Measurements from ENCODE around the gene GAMT. TPM values are rescaled to one million over a fixed set of nuclear protein-coding genes. Genes with fewer than 3 reads are reported as not detected.

GAMT gene
- total RNA-seq, 3 donors from 2014 or later = 23.6 to 40.0 (median 30.3) TPM

- Histone ChIP-seq H3K9me3 (no peaks in the 10 kb centered on the region), H3K27me3 (no peaks in the 10 kb centered on the region), H3K36me3 (peaks cover 6% of the 10 kb centered on the region)
Observed at GRCh38 chr19:1393841-1394240, 7.5 kb downstream of the GAMT start.

GRCh38 chr19:1392939-1393530 lies 8.3 kb downstream of the GAMT start:
- Histone ChIP-seq H3K27me3 (no peaks in the 10 kb centered on the region), H3K36me3 (peaks cover 6% of the 10 kb centered on the region), H3K27ac (no peak overlapping the region), H3K4me1 (no peaks in the 10 kb centered on the region), H3K4me3 (no peak overlapping the region), H3K9me3 (no peaks in the 10 kb centered on the region)
- no peak for DNase-seq (ENCODE audit: low spot score in 2 of 2)
- TF ChIP-seq POLR2A (IDR thresholded peaks at IDR 0.05) (no peak), POLR2AphosphoS5 (IDR thresholded peaks at IDR 0.05) (no peak), CTCF (IDR thresholded peaks at IDR 0.05) (no peak)
- intact Hi-C loops (cut with DNase I; ENCODE audit: low total_unique reads) = no loop called here

More at GRCh38 chr19:1393841-1394240, 7.5 kb downstream of the GAMT start:
- no peak overlapping the region for H3K4me3 ChIP-seq
- no peak overlapping the region for H3K27ac ChIP-seq
- DNase-seq (ENCODE audit: low spot score in 2 of 2) = no peak
- intact Hi-C loops (cut with DNase I; ENCODE audit: low total_unique reads) = no loop called here
- TF ChIP-seq POLR2A (IDR thresholded peaks at IDR 0.05) = no peak
- TF ChIP-seq POLR2AphosphoS5 (IDR thresholded peaks at IDR 0.05) = no peak
- no peak for TF ChIP-seq CTCF (IDR thresholded peaks at IDR 0.05)
- H3K4me1 ChIP-seq = no peaks in the 10 kb centered on the region

GRCh38 chr19:1392407-1392806 lies 8.9 kb downstream of the GAMT start:
- intact Hi-C loops (cut with DNase I; ENCODE audit: low total_unique reads) = no loop called here
- Histone ChIP-seq H3K27me3 (no peaks in the 10 kb centered on the region), H3K4me1 (no peaks in the 10 kb centered on the region), H3K4me3 (no peak overlapping the region), H3K9me3 (no peaks in the 10 kb centered on the region), H3K36me3 (peaks cover 6% of the 10 kb centered on the region), H3K27ac (no peak overlapping the region)
- DNase-seq (ENCODE audit: low spot score in 2 of 2) = no peak
- no peak for TF ChIP-seq CTCF (IDR thresholded peaks at IDR 0.05)
- TF ChIP-seq POLR2A (IDR thresholded peaks at IDR 0.05) = no peak
- TF ChIP-seq POLR2AphosphoS5 (IDR thresholded peaks at IDR 0.05) = no peak

- no peaks in the 10 kb centered on the region for H3K9me3 ChIP-seq
- H3K36me3 ChIP-seq = peaks cover 6% of the 10 kb centered on the region
- no peak for DNase-seq (ENCODE audit: low spot score in 2 of 2)
- H3K4me1 ChIP-seq = no peaks in the 10 kb centered on the region
- intact Hi-C loops (cut with DNase I; ENCODE audit: low total_unique reads) = no loop called here
- no peak overlapping the region for H3K4me3 ChIP-seq
- no peak overlapping the region for H3K27ac ChIP-seq
- TF ChIP-seq POLR2A (IDR thresholded peaks at IDR 0.05) (no peak), POLR2AphosphoS5 (IDR thresholded peaks at IDR 0.05) (no peak), CTCF (IDR thresholded peaks at IDR 0.05) (no peak)
- no peaks in the 10 kb centered on the region for H3K27me3 ChIP-seq
Observed at GRCh38 chr19:1390890-1391423, 10.4 kb downstream of the GAMT start.

- H3K27me3 ChIP-seq = no peaks in the 10 kb centered on the region
- no peak for DNase-seq (ENCODE audit: low spot score in 2 of 2)
- no peak overlapping the region for H3K4me3 ChIP-seq
- no peaks in the 10 kb centered on the region for H3K9me3 ChIP-seq
- peaks cover 5 to 8% of the 10 kb centered on the region in 2 donors for H3K4me1 ChIP-seq
- no peak overlapping the region for H3K27ac ChIP-seq
- TF ChIP-seq CTCF (IDR thresholded peaks at IDR 0.05) = no peak
- TF ChIP-seq POLR2AphosphoS5 (IDR thresholded peaks at IDR 0.05) = no peak
- no peak for TF ChIP-seq POLR2A (IDR thresholded peaks at IDR 0.05)
- peaks cover 6% of the 10 kb centered on the region for H3K36me3 ChIP-seq
- intact Hi-C loops (cut with DNase I; ENCODE audit: low total_unique reads) = no loop called here
Observed at GRCh38 chr19:1389033-1389940, 12.1 kb downstream of the GAMT start.
